Endometrium (tissue), 2 donors: Measurements from ENCODE around the gene INVS.
"Not testable (repeated sequence)": the region's sequence is repeated elsewhere in the genome, so short reads cannot be mapped to it uniquely, and the experiment has no call there.

Source experiments
- FAIRE-seq: peaks from 2 replicates; lab custom pipeline; 2012; peaks lifted over from hg19 to GRCh38; lab: Jason Lieb, UNC
- donor health status: control.
- donor health status: control.

INVS gene

GRCh38 chr9:100204796-100205195, 105.8 kb downstream of the INVS start:
- no peak for FAIRE-seq

- no peak for FAIRE-seq
Measured at GRCh38 chr9:100206899-100207298, 107.9 kb downstream of the INVS start.

GRCh38 chr9:100208673-100209072, 109.6 kb downstream of the INVS start:
- FAIRE-seq, result no peak

- no peak for FAIRE-seq
Measured at GRCh38 chr9:100211476-100211875, 112.4 kb downstream of the INVS start.

- FAIRE-seq, result no peak
Measured at GRCh38 chr9:100213730-100214477, 114.9 kb downstream of the INVS start.

GRCh38 chr9:100216178-100216787, 117.2 kb downstream of the INVS start:
- FAIRE-seq, result no peak

- no peak for FAIRE-seq
Measured at GRCh38 chr9:100217536-100217935, 118.5 kb downstream of the INVS start.

- FAIRE-seq, result no peak
Measured at GRCh38 chr9:100219347-100219746, 120.3 kb downstream of the INVS start.

GRCh38 chr9:100220936-100221335, 121.9 kb downstream of the INVS start:
- no peak for FAIRE-seq

GRCh38 chr9:100221538-100221937, 122.5 kb downstream of the INVS start:
- peak; percentile 33 for FAIRE-seq

GRCh38 chr9:100222674-100223073, 123.6 kb downstream of the INVS start:
- peak; percentile 77 for FAIRE-seq

- FAIRE-seq, result no peak
Measured at GRCh38 chr9:100227636-100228035, 128.6 kb downstream of the INVS start.

- no peak for FAIRE-seq
Measured at GRCh38 chr9:100228352-100228869, 129.4 kb downstream of the INVS start.

- no peak for FAIRE-seq
Measured at GRCh38 chr9:100229136-100229535, 130.1 kb downstream of the INVS start.

- FAIRE-seq, result no peak
Measured at GRCh38 chr9:100229561-100229960, 130.5 kb downstream of the INVS start.

- FAIRE-seq, result not testable (repeated sequence)
Measured at GRCh38 chr9:100236986-100237385, 137.9 kb downstream of the INVS start.

GRCh38 chr9:100240512-100240911, 141.5 kb downstream of the INVS start:
- no peak for FAIRE-seq

GRCh38 chr9:100267211-100267610, 168.2 kb downstream of the INVS start:
- no peak for FAIRE-seq

- no peak for FAIRE-seq
Measured at GRCh38 chr9:100268271-100268670, 169.2 kb downstream of the INVS start.

- no peak for FAIRE-seq
Measured at GRCh38 chr9:100269656-100270055, 170.6 kb downstream of the INVS start.

- no peak for FAIRE-seq
Measured at GRCh38 chr9:100277166-100277979, 178.3 kb downstream of the INVS start.

GRCh38 chr9:100281066-100281465, 182.0 kb downstream of the INVS start:
- FAIRE-seq, result no peak
